ENCODE measurements around the gene PVR.
"Not testable (repeated sequence)": the region's sequence is repeated elsewhere in the genome, so short reads cannot be mapped to it uniquely, and the experiment has no call there.

Gene PVR

GRCh38 chr19:44704982-44705381, 61.3 kb downstream of the PVR start:
- DNase-seq = no peak

GRCh38 chr19:44705502-44706010, 61.8 kb downstream of the PVR start:
- no peak for DNase-seq

- no peak for DNase-seq
These were observed 63.0 kb downstream of the PVR start for GRCh38 chr19:44706506-44707236.

- DNase-seq = no peak
These were observed 64.1 kb downstream of the PVR start for GRCh38 chr19:44707794-44708193.

GRCh38 chr19:44708940-44709339, 65.2 kb downstream of the PVR start:
- no peak for DNase-seq

GRCh38 chr19:44709434-44710266, 65.9 kb downstream of the PVR start:
- DNase-seq = not testable (repeated sequence)

- no peak for DNase-seq
These were observed 66.8 kb downstream of the PVR start for GRCh38 chr19:44710483-44710882.

- peak; percentile 3 for DNase-seq
These were observed 69.3 kb downstream of the PVR start for GRCh38 chr19:44712864-44713515.
